ENCODE data around the gene MEF2A. TPM values are rescaled to one million over a fixed set of nuclear protein-coding genes. Genes with fewer than 3 reads are reported as not detected.

The MEF2A gene
- total and polyA plus RNA-seq, 10 of the 15 experiments (the other 5 are each of a cell fraction or from before 2014, with no cell fraction given), result 7.2 to 46.7 (median 35.9) TPM

DNA sequence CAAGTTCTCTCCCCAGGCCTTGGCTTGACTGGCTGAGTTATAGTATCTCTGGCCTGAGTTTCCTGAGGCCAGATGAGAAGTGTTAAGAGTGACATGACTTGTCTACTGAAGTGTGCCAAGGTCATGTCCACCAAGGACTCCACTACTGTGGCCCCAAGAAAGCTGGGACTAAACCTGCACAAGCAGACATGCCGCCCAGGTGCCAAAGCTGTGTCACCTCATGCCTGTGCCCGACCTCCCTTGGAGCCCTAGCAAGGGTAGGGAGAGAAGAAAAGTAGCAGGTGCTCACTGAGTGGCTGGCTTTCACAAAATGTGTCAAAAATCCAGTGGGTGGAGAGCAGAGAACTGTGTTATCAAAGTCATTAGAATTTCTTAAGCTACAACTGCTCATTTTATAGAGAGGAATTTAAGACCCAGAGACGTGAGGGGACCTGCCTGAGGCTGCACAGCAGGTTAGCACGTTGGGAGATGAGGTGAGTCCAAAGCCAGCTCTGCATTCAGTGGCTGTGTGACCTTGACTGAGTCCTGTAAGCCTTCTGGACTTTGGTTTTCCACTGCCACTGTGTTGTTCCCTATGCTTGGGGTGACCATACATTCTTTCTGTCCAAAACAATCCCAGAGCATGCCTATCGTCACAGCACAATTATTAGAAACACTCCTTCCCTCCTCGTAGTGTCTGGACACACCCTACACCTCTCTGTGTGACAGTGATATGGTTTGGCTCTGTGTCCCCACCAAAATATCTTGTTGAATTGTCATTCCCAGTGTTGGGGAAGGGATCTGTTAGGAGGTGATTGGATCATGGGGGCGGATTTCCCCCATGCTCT, 172.4 kb downstream of the MEF2A start:
- no peak for FAIRE-seq

More for the DNA sequence above, 172.4 kb downstream of the MEF2A start:
- no peaks in the 10 kb centered on the region for H3K36me3 ChIP-seq (ENCODE audit: control insufficient read depth in 2 of 2, insufficient read depth in 2 of 2, low read length in 1 of 2)
- H4K20me1 ChIP-seq (ENCODE audit: control insufficient read depth, insufficient read depth), result no peaks in the 10 kb centered on the region
- no peak overlapping the region for H3K4me2 ChIP-seq (ENCODE audit: control insufficient read depth, insufficient read depth)
- H2AFZ ChIP-seq (ENCODE audit: control insufficient read depth, low read depth, low read length), result no peak overlapping the region
- ChIA-PET POLR2A (no interaction called here), SMC1A (ENCODE audit: uncharacterized antibody, unreplicated experiment) (interaction anchor here (0.9 kb wide), 1 partner anchor 466 kb away, joined by 3 read pairs; no protein-coding TSS in a partner anchor), CTCF (interaction anchor here (1.0 to 1.9 kb wide), 3 partner anchors 18 to 466 kb away, joined by 3 to 6 read pairs (median 3); no protein-coding TSS in a partner anchor), RAD21 (ENCODE audit: unreplicated experiment) (no interaction called here)
- no peak overlapping the region for H3K4me3 ChIP-seq
- TF ChIP-seq SUZ12 (IDR thresholded peaks at IDR 0.05; ENCODE audit: unreplicated experiment) (no peak), CBX3 (IDR thresholded peaks at IDR 0.05; ENCODE audit: borderline replicate concordance, low read depth) (no peak), MYB (IDR thresholded peaks at IDR 0.05; ENCODE audit: borderline replicate concordance, low read depth, low read length) (no peak), ZNF207 (IDR thresholded peaks at IDR 0.05; ENCODE audit: borderline replicate concordance) (no peak), PAX8 (IDR thresholded peaks at IDR 0.05) (no peak), RFX5 (IDR thresholded peaks at IDR 0.05; ENCODE audit: low read depth, low read length) (no peak)
- TF ChIP-seq, protein P1, sequence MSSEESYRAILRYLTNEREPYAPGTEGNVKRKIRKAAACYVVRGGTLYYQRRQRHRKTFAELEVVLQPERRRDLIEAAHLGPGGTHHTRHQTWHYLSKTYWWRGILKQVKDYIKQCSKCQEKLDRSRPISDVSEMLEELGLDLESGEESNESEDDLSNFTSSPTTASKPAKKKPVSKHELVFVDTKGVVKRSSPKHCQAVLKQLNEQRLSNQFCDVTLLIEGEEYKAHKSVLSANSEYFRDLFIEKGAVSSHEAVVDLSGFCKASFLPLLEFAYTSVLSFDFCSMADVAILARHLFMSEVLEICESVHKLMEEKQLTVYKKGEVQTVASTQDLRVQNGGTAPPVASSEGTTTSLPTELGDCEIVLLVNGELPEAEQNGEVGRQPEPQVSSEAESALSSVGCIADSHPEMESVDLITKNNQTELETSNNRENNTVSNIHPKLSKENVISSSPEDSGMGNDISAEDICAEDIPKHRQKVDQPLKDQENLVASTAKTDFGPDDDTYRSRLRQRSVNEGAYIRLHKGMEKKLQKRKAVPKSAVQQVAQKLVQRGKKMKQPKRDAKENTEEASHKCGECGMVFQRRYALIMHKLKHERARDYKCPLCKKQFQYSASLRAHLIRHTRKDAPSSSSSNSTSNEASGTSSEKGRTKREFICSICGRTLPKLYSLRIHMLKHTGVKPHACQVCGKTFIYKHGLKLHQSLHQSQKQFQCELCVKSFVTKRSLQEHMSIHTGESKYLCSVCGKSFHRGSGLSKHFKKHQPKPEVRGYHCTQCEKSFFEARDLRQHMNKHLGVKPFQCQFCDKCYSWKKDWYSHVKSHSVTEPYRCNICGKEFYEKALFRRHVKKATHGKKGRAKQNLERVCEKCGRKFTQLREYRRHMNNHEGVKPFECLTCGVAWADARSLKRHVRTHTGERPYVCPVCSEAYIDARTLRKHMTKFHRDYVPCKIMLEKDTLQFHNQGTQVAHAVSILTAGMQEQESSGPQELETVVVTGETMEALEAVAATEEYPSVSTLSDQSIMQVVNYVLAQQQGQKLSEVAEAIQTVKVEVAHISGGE (CRISPR knock-in tag; IDR thresholded peaks at IDR 0.05), result no peak
- TF ChIP-seq, protein P2, sequence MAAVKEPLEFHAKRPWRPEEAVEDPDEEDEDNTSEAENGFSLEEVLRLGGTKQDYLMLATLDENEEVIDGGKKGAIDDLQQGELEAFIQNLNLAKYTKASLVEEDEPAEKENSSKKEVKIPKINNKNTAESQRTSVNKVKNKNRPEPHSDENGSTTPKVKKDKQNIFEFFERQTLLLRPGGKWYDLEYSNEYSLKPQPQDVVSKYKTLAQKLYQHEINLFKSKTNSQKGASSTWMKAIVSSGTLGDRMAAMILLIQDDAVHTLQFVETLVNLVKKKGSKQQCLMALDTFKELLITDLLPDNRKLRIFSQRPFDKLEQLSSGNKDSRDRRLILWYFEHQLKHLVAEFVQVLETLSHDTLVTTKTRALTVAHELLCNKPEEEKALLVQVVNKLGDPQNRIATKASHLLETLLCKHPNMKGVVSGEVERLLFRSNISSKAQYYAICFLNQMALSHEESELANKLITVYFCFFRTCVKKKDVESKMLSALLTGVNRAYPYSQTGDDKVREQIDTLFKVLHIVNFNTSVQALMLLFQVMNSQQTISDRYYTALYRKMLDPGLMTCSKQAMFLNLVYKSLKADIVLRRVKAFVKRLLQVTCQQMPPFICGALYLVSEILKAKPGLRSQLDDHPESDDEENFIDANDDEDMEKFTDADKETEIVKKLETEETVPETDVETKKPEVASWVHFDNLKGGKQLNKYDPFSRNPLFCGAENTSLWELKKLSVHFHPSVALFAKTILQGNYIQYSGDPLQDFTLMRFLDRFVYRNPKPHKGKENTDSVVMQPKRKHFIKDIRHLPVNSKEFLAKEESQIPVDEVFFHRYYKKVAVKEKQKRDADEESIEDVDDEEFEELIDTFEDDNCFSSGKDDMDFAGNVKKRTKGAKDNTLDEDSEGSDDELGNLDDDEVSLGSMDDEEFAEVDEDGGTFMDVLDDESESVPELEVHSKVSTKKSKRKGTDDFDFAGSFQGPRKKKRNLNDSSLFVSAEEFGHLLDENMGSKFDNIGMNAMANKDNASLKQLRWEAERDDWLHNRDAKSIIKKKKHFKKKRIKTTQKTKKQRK (IDR thresholded peaks at IDR 0.05; ENCODE audit: low read depth, low read length), result no peak
- H3K27ac ChIP-seq (ENCODE audit: control insufficient read depth, insufficient read depth), result no peak overlapping the region
- H3K4me1 ChIP-seq (ENCODE audit: control insufficient read depth, insufficient read depth, low read length), result no peaks in the 10 kb centered on the region
- DNase-seq (ENCODE audit: low read depth, low spot score), result no peak
- H3K9me3 ChIP-seq (replicated peaks; ENCODE audit: control insufficient read depth, insufficient read depth, low read length), result no peaks in the 10 kb centered on the region
- BruUV-seq (replicated peaks), result no TSS peak
- H3K27me3 ChIP-seq (replicated peaks in 1 of 2; ENCODE audit: control insufficient read depth in 2 of 2, insufficient read depth in 2 of 2, low read length in 1 of 2), result no peaks in the 10 kb centered on the region
- no peak for ATAC-seq
- 54% methylated on average over 7 of the region's 7 CpGs for WGBS (ENCODE audit: insufficient coverage, insufficient replicate concordance, low lambda C conversion rate, missing lambda C conversion rate)
- in situ Hi-C loops (cut with MboI) (loop anchor here (25.0 kb wide), 1 partner anchor 626 kb away; the partner anchor contains the start of gene SYNM), intact Hi-C loops (cut with micrococcal nuclease; ENCODE audit: unreplicated experiment) (no loop called here)
- no peak overlapping the region for H3K9ac ChIP-seq (ENCODE audit: control insufficient read depth, insufficient read depth, low read length)
- H3K79me2 ChIP-seq (ENCODE audit: control insufficient read depth, insufficient read depth, low read length), result no peaks in the 10 kb centered on the region
